NK-92 (cell line): Measurements from ENCODE around the gene HDAC5.
"Not testable (repeated sequence)": the region's sequence is repeated elsewhere in the genome, so short reads cannot be mapped to it uniquely, and the experiment has no call there.

Experiments
- DNase-seq: peaks from one replicate; lab custom pipeline; 2025; ENCODE audit not compliant: unreplicated experiment; lab: John Stamatoyannopoulos, UW

HDAC5 gene

GRCh38 chr17:44037471-44037870, 86.0 kb downstream of the HDAC5 start:
- no peak for DNase-seq

GRCh38 chr17:44034688-44035087, 88.8 kb downstream of the HDAC5 start:
- not testable (repeated sequence) for DNase-seq

- no peak for DNase-seq
Observed at GRCh38 chr17:44033861-44034408, 89.5 kb downstream of the HDAC5 start.

GRCh38 chr17:44030482-44030881, 93.0 kb downstream of the HDAC5 start:
- no peak for DNase-seq

- no peak for DNase-seq
Observed at GRCh38 chr17:44029736-44030135, 93.7 kb downstream of the HDAC5 start.
